ENCODE data around the gene TMEM243. TPM values are rescaled to one million over a fixed set of nuclear protein-coding genes. Genes with fewer than 3 reads are reported as not detected.

Gene TMEM243
- total and polyA plus RNA-seq, 10 of the 15 experiments (the other 5 are each of a cell fraction or from before 2014, with no cell fraction given) = 47.8 to 170 (median 77.9) TPM

- TF ChIP-seq YY1 (IDR thresholded peaks at IDR 0.05; ENCODE audit: low read depth, low read length) (no peak), EZH2 (IDR thresholded peaks at IDR 0.05; ENCODE audit: borderline replicate concordance, control insufficient read depth, low read depth, low read length) (no peak), ZNF217 (IDR thresholded peaks at IDR 0.05) (no peak), RAD51 (IDR thresholded peaks at IDR 0.05) (no peak), SPI1 (IDR thresholded peaks at IDR 0.05; ENCODE audit: borderline replicate concordance, insufficient read depth, low read depth, low read length) (no peak), ZNF24 (IDR thresholded peaks at IDR 0.05) (no peak), MEF2B (IDR thresholded peaks at IDR 0.05; ENCODE audit: partially characterized antibody, poor library complexity, severe bottlenecking) (no peak)
- TF ChIP-seq, protein P1, sequence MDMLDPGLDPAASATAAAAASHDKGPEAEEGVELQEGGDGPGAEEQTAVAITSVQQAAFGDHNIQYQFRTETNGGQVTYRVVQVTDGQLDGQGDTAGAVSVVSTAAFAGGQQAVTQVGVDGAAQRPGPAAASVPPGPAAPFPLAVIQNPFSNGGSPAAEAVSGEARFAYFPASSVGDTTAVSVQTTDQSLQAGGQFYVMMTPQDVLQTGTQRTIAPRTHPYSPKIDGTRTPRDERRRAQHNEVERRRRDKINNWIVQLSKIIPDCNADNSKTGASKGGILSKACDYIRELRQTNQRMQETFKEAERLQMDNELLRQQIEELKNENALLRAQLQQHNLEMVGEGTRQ (IDR thresholded peaks at IDR 0.05; ENCODE audit: borderline replicate concordance, low read depth, low read length) = no peak
Measured at GRCh38 chr7:87263537-87263936, 44.0 kb upstream of the TMEM243 start (continued).

DNA sequence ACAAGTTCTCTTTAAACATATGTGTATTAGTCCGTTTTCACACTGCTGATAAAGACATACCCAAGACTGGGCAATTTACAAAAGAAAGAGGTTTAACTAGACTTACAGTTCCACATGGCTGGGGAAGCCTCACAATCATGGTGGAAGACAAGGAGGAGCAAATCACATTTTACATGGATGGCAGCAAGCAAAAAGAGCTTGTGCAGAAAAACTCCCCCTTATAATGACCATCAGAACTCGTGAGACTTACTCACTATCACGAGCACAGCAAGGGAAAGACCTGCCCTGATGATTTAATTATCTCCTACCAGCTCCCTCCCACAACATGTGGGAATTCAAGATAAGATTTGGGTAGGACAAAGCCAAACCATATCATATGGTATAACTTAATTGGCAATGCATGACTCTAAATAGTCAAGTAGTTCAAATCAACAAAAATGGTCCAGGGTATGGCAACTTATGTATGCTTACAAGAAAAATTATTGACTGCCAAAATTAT is 34.1 kb upstream of the TMEM243 start:
- intact Hi-C loops (cut with micrococcal nuclease; ENCODE audit: unreplicated experiment) (no loop called here), in situ Hi-C loops (cut with MboI) (no loop called here)
- no TSS peak for BruUV-seq (replicated peaks)
- ATAC-seq (no peak), DNase-seq (ENCODE audit: low read depth, low spot score) (no peak), FAIRE-seq (no peak)
- Histone ChIP-seq H3K79me2 (ENCODE audit: control insufficient read depth, insufficient read depth, low read length) (no peaks in the 10 kb centered on the region), H4K20me1 (ENCODE audit: control insufficient read depth, insufficient read depth) (no peaks in the 10 kb centered on the region), H2AFZ (ENCODE audit: control insufficient read depth, low read depth, low read length) (no peak overlapping the region), H3K36me3 (ENCODE audit: control insufficient read depth in 2 of 2, insufficient read depth in 2 of 2, low read length in 1 of 2) (no peaks in the 10 kb centered on the region), H3K4me3 (no peak overlapping the region), H3K9ac (ENCODE audit: control insufficient read depth, insufficient read depth, low read length) (no peak overlapping the region), H3K9me3 (replicated peaks; ENCODE audit: control insufficient read depth, insufficient read depth, low read length) (peaks cover 1% of the 10 kb centered on the region; the same call in 2 of the 3 replicates), H3K27me3 (replicated peaks in 1 of 2; ENCODE audit: control insufficient read depth in 2 of 2, insufficient read depth in 2 of 2, low read length in 1 of 2) (peaks cover 0 to 4% of the 10 kb centered on the region in 2 experiments; a peak in 1 of 4 replicates), H3K27ac (ENCODE audit: control insufficient read depth, insufficient read depth) (no peak overlapping the region), H3K4me2 (ENCODE audit: control insufficient read depth, insufficient read depth) (no peak overlapping the region), H3K4me1 (ENCODE audit: control insufficient read depth, insufficient read depth, low read length) (no peaks in the 10 kb centered on the region)
- TF ChIP-seq ZNF207 (IDR thresholded peaks at IDR 0.05; ENCODE audit: borderline replicate concordance) = no peak
- no peak for TF ChIP-seq SUPT20H (IDR thresholded peaks at IDR 0.05; ENCODE audit: borderline replicate concordance, control insufficient read depth, low read depth, low read length)
- TF ChIP-seq, protein P2, sequence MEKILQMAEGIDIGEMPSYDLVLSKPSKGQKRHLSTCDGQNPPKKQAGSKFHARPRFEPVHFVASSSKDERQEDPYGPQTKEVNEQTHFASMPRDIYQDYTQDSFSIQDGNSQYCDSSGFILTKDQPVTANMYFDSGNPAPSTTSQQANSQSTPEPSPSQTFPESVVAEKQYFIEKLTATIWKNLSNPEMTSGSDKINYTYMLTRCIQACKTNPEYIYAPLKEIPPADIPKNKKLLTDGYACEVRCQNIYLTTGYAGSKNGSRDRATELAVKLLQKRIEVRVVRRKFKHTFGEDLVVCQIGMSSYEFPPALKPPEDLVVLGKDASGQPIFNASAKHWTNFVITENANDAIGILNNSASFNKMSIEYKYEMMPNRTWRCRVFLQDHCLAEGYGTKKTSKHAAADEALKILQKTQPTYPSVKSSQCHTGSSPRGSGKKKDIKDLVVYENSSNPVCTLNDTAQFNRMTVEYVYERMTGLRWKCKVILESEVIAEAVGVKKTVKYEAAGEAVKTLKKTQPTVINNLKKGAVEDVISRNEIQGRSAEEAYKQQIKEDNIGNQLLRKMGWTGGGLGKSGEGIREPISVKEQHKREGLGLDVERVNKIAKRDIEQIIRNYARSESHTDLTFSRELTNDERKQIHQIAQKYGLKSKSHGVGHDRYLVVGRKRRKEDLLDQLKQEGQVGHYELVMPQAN (conservative IDR thresholded peaks at IDR 0.05) = no peak
- TF ChIP-seq SIN3A (IDR thresholded peaks at IDR 0.05; ENCODE audit: low read depth, low read length) = no peak
- no peak for TF ChIP-seq MTA3 (IDR thresholded peaks at IDR 0.05; ENCODE audit: borderline replicate concordance, low read length)
- TF ChIP-seq NRF1 (conservative IDR thresholded peaks at IDR 0.05; ENCODE audit: low read depth, low read length) = no peak
- no peak for TF ChIP-seq MXI1 (IDR thresholded peaks at IDR 0.05; ENCODE audit: low read depth, low read length)
- ChIA-PET POLR2A (interaction anchor here (0.7 kb wide), 1 partner anchor 9 kb away, joined by 4 read pairs; no protein-coding TSS in a partner anchor), RAD21 (ENCODE audit: unreplicated experiment) (interaction anchor here (1.0 kb wide), 1 partner anchor 17 kb away, joined by 3 read pairs; no protein-coding TSS in a partner anchor), SMC1A (ENCODE audit: uncharacterized antibody, unreplicated experiment) (interaction anchor here (0.7 kb wide), 1 partner anchor 105 kb away, joined by 3 read pairs; no protein-coding TSS in a partner anchor), CTCF (no interaction called here)
- 22% methylated on average over 3 of the region's 3 CpGs for WGBS (ENCODE audit: insufficient coverage, insufficient replicate concordance, low lambda C conversion rate, missing lambda C conversion rate)

Data from GM12878 (cell line).